Activated CD4-positive, alpha-beta T cell treated with anti-CD3 and anti-CD28 coated beads, Interleukin-10, Interleukin-2, amounts not matched to agents 100 ng/mL and 50 ng/mL, durations not matched to agents 16 hours and 8 hours (primary cell): ENCODE results near the gene P4HA1.
"Not testable (repeated sequence)": the region's sequence is repeated elsewhere in the genome, so short reads cannot be mapped to it uniquely, and the experiment has no call there.

ENCODE experiments used
- DNase-seq: peaks from one replicate; pipeline ENCODE4 v3.0.0-alpha.2; 2020

Gene P4HA1

GRCh38 chr10:73039635-73040034 is 57.0 kb downstream of the P4HA1 start:
- DNase-seq, result no peak

DNA sequence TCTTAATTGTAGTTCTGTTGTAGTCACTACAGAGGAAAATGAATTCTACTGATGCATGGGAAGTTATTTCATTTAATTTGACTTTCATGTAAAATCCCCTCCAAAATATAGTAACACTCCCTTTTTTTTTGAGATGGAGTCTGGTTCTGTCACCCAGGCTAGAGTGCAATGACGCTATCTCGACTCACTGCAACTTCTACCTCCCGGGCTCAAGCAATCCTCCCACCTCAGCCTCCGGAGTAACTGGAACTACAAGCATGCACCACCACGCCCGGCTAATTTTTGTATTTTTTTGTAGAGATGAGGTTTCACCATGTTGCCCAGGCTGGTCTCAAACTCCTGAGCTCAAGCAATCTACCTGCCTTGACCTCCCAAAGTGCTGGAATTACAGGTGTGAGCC is 60.4 kb downstream of the P4HA1 start:
- DNase-seq, result not testable (repeated sequence)

DNA sequence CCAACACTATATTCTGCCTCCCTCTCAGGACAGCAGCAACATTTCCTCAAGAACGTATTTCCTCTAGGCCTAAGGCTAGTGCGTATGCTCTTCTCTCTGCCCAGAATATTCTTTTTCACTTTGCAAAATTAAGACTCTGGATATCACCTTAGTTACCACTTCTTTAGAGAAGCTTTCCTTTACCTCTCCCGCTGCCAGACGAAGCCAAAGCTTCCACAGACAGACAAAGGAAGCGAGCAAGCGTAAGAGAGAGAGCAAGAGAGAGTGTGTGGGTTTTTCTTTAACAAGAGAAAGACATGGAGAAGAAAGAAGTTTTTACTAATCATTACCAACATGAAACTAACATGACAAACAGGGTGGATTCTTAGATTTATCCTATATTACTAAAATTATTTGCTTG is 64.1 kb downstream of the P4HA1 start:
- DNase-seq, result no peak

DNA sequence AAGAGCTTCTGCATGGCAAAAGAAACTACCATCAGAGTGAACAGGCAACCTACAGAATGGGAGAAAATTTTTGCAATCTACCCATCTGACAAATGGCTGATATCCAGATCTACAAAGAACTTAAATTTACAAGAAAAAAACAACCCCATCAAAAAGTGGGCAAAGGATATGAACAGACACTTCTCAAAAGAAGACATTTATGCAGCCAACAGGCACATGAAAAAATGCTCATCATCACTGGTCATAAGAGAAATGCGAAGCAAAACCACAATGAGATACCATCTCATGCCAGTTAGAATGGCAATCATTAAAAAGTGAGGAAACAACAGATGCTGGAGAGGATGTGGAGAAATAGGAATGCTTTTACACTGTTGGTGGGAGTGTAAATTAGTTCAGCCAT is 70.0 kb downstream of the P4HA1 start:
- DNase-seq, result not testable (repeated sequence)

GRCh38 chr10:73023455-73024070 is 73.1 kb downstream of the P4HA1 start:
- DNase-seq, result not testable (repeated sequence)

- DNase-seq, result peak; percentile 75
Measured at GRCh38 chr10:73022961-73023360, 73.7 kb downstream of the P4HA1 start.

- DNase-seq, result not testable (repeated sequence)
Measured at GRCh38 chr10:73021538-73022164, 75.0 kb downstream of the P4HA1 start.

DNA sequence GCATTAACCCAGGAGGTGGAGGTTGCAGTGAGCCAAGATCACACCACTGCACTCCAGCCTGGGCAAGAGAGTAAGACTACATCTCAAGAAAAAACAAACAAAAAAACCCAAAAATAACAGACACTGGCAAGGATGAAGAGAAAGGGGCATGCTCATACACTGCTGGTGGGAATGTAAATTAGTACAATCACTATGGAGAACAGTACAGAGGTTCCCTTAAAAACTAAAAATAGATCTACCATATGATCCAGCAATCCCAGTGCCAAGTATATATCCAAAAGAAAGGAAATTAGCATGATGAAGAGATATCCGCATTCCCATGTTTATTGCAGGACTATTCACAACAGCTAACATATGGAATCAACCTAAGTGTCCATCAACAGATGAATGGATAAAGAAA is 75.6 kb downstream of the P4HA1 start:
- no peak for DNase-seq

DNA sequence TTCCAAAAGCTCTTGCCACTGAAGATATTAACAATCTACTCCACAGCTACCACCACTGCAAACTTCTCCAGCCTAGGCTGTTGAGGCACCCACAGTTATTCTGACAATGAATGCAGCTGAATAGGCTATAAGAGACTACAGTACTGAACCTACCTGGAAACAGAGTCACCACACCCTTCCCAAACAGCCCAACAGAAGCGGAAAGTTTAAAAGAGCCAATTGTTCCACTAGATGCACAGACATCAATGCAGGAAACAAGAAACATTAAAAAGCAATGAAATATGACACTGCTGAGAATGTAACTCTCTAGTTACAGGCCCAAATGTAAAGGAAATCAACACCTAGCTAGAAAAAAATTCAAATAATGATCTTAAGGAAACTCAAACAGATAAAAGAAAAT is 77.6 kb downstream of the P4HA1 start:
- DNase-seq, result no peak

- DNase-seq, result no peak
Measured at GRCh38 chr10:73018632-73019031, 78.0 kb downstream of the P4HA1 start.

- DNase-seq, result no peak
Measured at GRCh38 chr10:73017955-73018480, 78.6 kb downstream of the P4HA1 start.

DNA sequence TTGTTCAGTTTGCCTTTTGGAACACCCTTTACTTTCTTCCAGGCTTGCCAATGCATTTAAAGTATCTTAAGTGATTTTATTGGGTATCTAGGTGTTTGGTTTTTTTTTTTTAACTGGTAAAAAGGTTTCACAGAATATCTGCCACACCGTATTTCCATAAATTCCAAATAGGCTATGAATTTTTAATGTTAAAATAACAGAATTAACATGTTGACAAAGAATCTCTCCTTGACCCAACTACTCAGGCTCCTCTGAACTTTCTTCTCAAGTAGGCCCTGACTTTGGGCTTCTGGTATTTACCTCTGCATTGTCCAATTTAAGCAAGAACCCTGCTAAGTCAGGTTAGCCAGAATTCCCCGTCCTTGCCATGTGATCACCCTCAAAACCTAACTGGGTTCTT is 80.9 kb downstream of the P4HA1 start:
- DNase-seq, result no peak

- no peak for DNase-seq
Measured at GRCh38 chr10:73003822-73004221, 92.8 kb downstream of the P4HA1 start.

GRCh38 chr10:73000973-73001372 is 95.7 kb downstream of the P4HA1 start:
- DNase-seq, result no peak

DNA sequence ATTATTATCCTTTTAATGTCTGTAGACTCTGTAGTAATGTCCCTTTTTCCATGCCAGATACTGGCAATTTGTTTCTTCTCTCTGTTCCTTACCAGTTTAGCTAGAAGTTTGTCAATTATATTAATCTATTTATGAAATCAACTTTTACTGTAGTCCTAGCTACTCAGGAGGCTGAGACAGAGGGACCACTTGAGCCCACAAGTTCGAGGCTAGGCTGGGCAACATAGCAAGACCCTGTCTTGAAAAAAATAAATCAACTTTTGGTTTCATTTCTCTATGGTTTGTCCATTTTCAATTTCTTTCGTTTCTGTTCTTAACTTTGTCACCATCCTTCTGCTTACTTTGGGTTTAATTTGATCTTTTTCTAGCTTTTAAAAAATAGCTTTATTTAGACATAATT is 99.6 kb downstream of the P4HA1 start:
- DNase-seq, result no peak

- not testable (repeated sequence) for DNase-seq
Measured at GRCh38 chr10:72995459-72995858, 101.2 kb downstream of the P4HA1 start.

DNA sequence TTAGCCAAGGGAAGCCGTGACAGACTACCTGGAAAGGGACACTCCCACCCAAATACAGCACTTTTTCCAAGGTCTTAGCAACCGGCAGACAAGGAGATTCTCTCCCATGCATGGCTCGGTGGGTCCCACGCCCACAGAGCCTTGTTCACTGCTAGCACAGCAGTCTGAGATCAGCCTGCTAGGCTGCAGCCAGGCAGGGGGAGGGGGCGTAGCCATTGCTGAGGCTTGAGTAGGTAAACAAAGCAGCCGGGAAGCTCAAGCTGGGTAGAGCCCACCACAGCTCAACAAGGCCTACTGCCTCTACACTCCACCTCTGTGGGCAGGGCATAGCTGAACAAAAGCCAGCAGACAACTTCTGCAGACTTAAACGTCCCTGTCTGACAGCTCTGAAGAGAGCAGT is 106.9 kb downstream of the P4HA1 start:
- DNase-seq, result not testable (repeated sequence)

DNA sequence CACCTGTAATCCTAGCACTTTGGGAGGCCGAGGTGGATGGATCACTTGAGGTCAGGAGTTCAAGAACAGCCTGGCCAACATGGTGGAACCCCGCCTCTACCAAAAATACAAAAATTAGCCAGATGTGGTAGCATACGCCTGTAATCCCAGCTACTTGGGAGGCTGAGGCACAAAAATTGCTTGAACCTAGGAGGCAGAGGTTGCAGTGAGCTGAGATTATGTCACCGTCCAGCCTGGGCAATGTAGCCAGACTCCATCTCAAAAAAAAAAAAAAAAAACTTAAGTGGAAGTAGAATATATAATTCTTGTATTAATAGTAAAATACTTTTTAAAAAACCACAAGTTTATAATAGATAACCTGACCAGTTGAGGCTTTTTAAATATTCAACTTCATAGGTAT is 112.0 kb downstream of the P4HA1 start:
- DNase-seq, result not testable (repeated sequence)

GRCh38 chr10:72981882-72982529 is 114.7 kb downstream of the P4HA1 start:
- no peak for DNase-seq

GRCh38 chr10:72981028-72981881 is 115.4 kb downstream of the P4HA1 start:
- DNase-seq, result no peak

- no peak for DNase-seq
Measured at GRCh38 chr10:72980348-72980747, 116.3 kb downstream of the P4HA1 start.

DNA sequence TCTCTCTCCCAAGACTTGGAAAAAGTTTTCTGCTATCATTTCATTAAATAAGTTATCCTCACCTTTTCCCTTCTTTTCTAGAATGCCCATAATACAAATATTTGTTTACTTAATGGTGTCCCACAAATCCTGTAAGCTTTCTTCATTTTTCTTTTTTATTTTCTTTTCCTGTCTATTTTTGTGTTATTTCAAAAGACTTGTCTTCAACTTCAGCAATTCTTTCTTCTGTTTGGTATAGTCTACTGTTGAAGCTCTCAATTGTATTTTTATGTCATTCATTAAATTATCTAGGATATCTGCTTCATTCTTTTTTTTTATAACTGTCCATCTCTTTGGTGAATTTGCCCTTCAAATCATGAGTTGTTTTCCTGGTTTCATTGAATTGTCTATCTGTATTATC is 117.0 kb downstream of the P4HA1 start:
- DNase-seq, result no peak

DNA sequence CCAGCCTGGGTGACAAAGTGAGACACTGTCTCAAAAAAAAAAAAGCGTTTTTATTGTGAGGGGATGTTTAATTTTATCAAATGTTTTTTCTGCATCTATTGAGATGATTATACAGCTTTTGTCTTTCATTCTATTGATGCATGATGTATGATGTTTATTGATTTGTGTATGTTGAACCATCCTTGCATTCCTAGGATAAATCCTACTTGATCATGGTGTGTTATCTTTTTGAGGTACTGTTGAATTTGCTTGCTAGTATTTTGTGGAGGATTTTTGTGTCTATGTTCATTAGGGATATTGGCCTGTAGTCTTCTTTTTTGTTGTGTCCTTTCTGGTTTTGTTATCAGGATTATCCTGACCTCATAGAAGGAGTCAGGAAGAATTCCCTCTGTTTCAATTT is 119.8 kb downstream of the P4HA1 start:
- DNase-seq, result no peak
